ENCODE measurements around the gene FSTL4.

GRCh38 chr5:133293960-133294359, 318.4 kb downstream of the FSTL4 start:
- TF ChIP-seq, protein P1, sequence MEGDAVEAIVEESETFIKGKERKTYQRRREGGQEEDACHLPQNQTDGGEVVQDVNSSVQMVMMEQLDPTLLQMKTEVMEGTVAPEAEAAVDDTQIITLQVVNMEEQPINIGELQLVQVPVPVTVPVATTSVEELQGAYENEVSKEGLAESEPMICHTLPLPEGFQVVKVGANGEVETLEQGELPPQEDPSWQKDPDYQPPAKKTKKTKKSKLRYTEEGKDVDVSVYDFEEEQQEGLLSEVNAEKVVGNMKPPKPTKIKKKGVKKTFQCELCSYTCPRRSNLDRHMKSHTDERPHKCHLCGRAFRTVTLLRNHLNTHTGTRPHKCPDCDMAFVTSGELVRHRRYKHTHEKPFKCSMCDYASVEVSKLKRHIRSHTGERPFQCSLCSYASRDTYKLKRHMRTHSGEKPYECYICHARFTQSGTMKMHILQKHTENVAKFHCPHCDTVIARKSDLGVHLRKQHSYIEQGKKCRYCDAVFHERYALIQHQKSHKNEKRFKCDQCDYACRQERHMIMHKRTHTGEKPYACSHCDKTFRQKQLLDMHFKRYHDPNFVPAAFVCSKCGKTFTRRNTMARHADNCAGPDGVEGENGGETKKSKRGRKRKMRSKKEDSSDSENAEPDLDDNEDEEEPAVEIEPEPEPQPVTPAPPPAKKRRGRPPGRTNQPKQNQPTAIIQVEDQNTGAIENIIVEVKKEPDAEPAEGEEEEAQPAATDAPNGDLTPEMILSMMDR (IDR thresholded peaks at IDR 0.05), result no peak
- no peak for TF ChIP-seq EP300 (IDR thresholded peaks at IDR 0.05)

Data from ovary (tissue), 3 donors.